HepG2 (cell line): Measurements from ENCODE around the gene TECPR1. TPM values are rescaled to one million over a fixed set of nuclear protein-coding genes. Genes with fewer than 3 reads are reported as not detected.

Experiments used
- ATAC-seq: fragments of 200-7000 bp; cut with Tn5 transposase; 3 replicates; pipeline ENCODE4 v1.9.1; 2020; ENCODE audit warnings: mild to moderate bottlenecking, moderate library complexity
- BruUV-seq: library from RNA; stranded (reverse); fragments of 400-500 nt; replicated peaks from 2 replicates; lab custom pipeline; 2021; lab: Mats Ljungman, UMichigan
- CTCF ChIA-PET: fragments of 300-600 bp; formaldehyde crosslinking; extraction: SDS; loops from one replicate; lab custom pipeline; 2021; ENCODE audit warnings: low total read pairs, inconsistent platforms, low intra/inter-chr PET ratio; lab: Yijun Ruan, JAX
- POLR2A ChIA-PET: fragments of 350-600 bp; sonication (Branson Sonifier 250); formaldehyde crosslinking; loops from one replicate; lab custom pipeline; 2020; ENCODE audit warnings: antibody characterized with exemption, inconsistent platforms; lab: Yijun Ruan, JAX
- DNase-seq: peaks from one replicate; pipeline ENCODE4 v3.0.0-alpha.2; 2015; ENCODE audit warnings: low spot score
- FAIRE-seq: peaks from 3 replicates; lab custom pipeline; 2011; peaks lifted over from hg19 to GRCh38; lab: Jason Lieb, UNC
- H2AFZ ChIP-seq: one replicate; pipeline ENCODE4 v1.6.1; 2011; ENCODE audit warnings: low read length, inconsistent platforms
- H3K27ac ChIP-seq: fragments of 300-600 bp; 3 replicates; pipeline ENCODE4 v1.8.0; 2011; ENCODE audit warnings: mixed run types, mild to moderate bottlenecking, mixed read lengths, low read length, inconsistent platforms; ENCODE audit not compliant: insufficient read depth; ENCODE audit errors: extremely low read length
- H3K27me3 ChIP-seq, 2 experiments: fragments of 200-600 bp in 1 of 2; 2 replicates in 1 of 2; 3 replicates in 1 of 2; pipeline versions ENCODE4 v1.6.0 to v1.8.0; 2011; ENCODE audit warnings: low read length in 2 of 2, mild to moderate bottlenecking in 2 of 2, moderate library complexity in 2 of 2, inconsistent platforms in 1 of 2; ENCODE audit not compliant: insufficient read depth in 2 of 2, control insufficient read depth in 1 of 2
- H3K36me3 ChIP-seq, 2 experiments: fragments of 200-600 bp in 1 of 2; replicated peaks in 1 of 2; 2 replicates in 1 of 2; 3 replicates in 1 of 2; pipeline versions ENCODE4 v1.5.1 to v1.8.0; 2011; ENCODE audit warnings: low read length in 2 of 2, inconsistent platforms in 1 of 2; ENCODE audit not compliant: insufficient read depth in 2 of 2, control insufficient read depth in 1 of 2
- H3K4me1 ChIP-seq: 2 replicates; pipeline ENCODE4 v1.5.1; 2012; ENCODE audit warnings: low read length, inconsistent platforms; ENCODE audit not compliant: insufficient read depth
- H3K4me2 ChIP-seq: 2 replicates; pipeline ENCODE4 v1.6.0; 2011; ENCODE audit warnings: low read depth, low read length, inconsistent platforms
- H3K4me3 ChIP-seq, 3 experiments: fragments of 200-600 bp in 1 of 3; sonication (generic), shearing (Covaris generic) in 1 of 3; replicated peaks in 1 of 3; 2 replicates each; pipeline ENCODE4 v1.5.1; 2011 to 2016; ENCODE audit warnings: low read length in 3 of 3, inconsistent platforms in 2 of 3, low read depth in 2 of 3, mild to moderate bottlenecking in 2 of 3, control low read depth in 1 of 3, mixed read lengths in 1 of 3; ENCODE audit not compliant: insufficient read depth in 1 of 3
- H3K79me2 ChIP-seq: one replicate; pipeline ENCODE4 v1.6.1; 2011; ENCODE audit warnings: low read length, inconsistent platforms; ENCODE audit not compliant: insufficient read depth
- H3K9ac ChIP-seq: 2 replicates; pipeline ENCODE4 v1.6.0; 2011; ENCODE audit warnings: mild to moderate bottlenecking, low read depth, low read length, inconsistent platforms; ENCODE audit not compliant: insufficient read depth
- H3K9me3 ChIP-seq: 2 replicates; pipeline ENCODE4 v1.5.1; 2012; ENCODE audit warnings: mild to moderate bottlenecking, low read length
- H4K20me1 ChIP-seq: 2 replicates; pipeline ENCODE4 v1.6.0; 2011; ENCODE audit warnings: inconsistent platforms, mild to moderate bottlenecking, low read length, moderate library complexity; ENCODE audit not compliant: insufficient read depth
- ARNT2 ChIP-seq: sonication (generic); formaldehyde crosslinking; IDR thresholded peaks from 2 replicates; pipeline ENCODE4 v1.8.0; 2022; ENCODE audit warnings: mild to moderate bottlenecking, low read depth, missing genetic modification reagents, moderate library complexity
- ATAD3A ChIP-seq: sonication (generic); formaldehyde crosslinking; IDR thresholded peaks from 2 replicates; pipeline ENCODE4 v1.4.0; 2020; ENCODE audit warnings: missing genetic modification reagents
- GABPB1 ChIP-seq: IDR thresholded peaks from 2 replicates; pipeline ENCODE4 v1.6.1; 2016; ENCODE audit warnings: mild to moderate bottlenecking, missing genetic modification reagents, moderate library complexity, missing compliant biosample characterization
- HMG20B ChIP-seq: conservative IDR thresholded peaks from 2 replicates; pipeline ENCODE4 v1.6.1; 2016; ENCODE audit warnings: missing genetic modification reagents, missing compliant biosample characterization
- KAT7 ChIP-seq: IDR thresholded peaks from 2 replicates; pipeline ENCODE4 v1.6.1; 2018; ENCODE audit warnings: borderline replicate concordance, missing compliant biosample characterization
- MED13 ChIP-seq: sonication (generic); formaldehyde crosslinking; IDR thresholded peaks from 2 replicates; pipeline ENCODE4 v1.5.0; 2020; ENCODE audit warnings: missing genetic modification reagents
- RBFOX2 ChIP-seq: fragments of 200-400 bp; formaldehyde crosslinking; IDR thresholded peaks from 2 replicates; pipeline ENCODE4 v1.6.1; 2017; ENCODE audit warnings: low read depth, mild to moderate bottlenecking, low read length
- RBM39 ChIP-seq: fragments of 200-400 bp; formaldehyde crosslinking; IDR thresholded peaks from one replicate; pipeline ENCODE4 v1.6.1; 2018; ENCODE audit warnings: antibody characterized with exemption, mild to moderate bottlenecking, low read depth, low read length; ENCODE audit not compliant: poor library complexity, severe bottlenecking
- ZNF44 ChIP-seq: sonication (generic); formaldehyde crosslinking; IDR thresholded peaks from 2 replicates; pipeline ENCODE4 v1.5.1; 2020; ENCODE audit warnings: mild to moderate bottlenecking, missing genetic modification reagents
- ZNF841 ChIP-seq: sonication (generic); formaldehyde crosslinking; IDR thresholded peaks from 2 replicates; pipeline ENCODE4 v1.8.1; 2023; ENCODE audit warnings: missing genetic modification reagents, borderline replicate concordance
- whole genome bisulfite sequencing: methylation state at CpG from one replicate; pipeline ENCODE4 v1.1.6; 2017; ENCODE audit warnings: low lambda C conversion rate; 5-methylcytosine and 5-hydroxymethylcytosine counted together
- in situ Hi-C: cut with HindIII; loops from 2 replicates; pipeline ENCODE4 v1.10.0; 2017; ENCODE audit warnings: low pct_unique_long_range_greater_than_20kb; ENCODE audit not compliant: extremely low pct_ligation_motif_present
- intact Hi-C: fragments of 100-400 bp; cut with micrococcal nuclease; formaldehyde crosslinking; loops from one replicate; pipeline ENCODE4 v1.10.0; 2022; ENCODE audit not compliant: unreplicated experiment
- polyA plus RNA-seq, 8 experiments: library from polyadenylated mRNA; depleted of rRNA in 3 of 8; stranded (reverse) in 7 of 8; unstranded in 1 of 8; fragments of >200 nt; fragmentation: Illumina TruSeq in 4 of 8; extraction: Trizol in 4 of 8; gene quantifications; 2 replicates each; pipeline versions ENCODE4 v1.2.1 to v1.2.3, GENCODE V29; 2011 to 2016; ENCODE audit warnings: low read depth in 4 of 8, missing spikeins in 1 of 8, mixed read lengths in 1 of 8; ENCODE audit not compliant: insufficient read depth in 1 of 8
- total RNA-seq, 5 experiments: library from RNA; depleted of rRNA; stranded (reverse); fragments of >200 nt; fragmentation: Illumina TruSeq; extraction: Trizol; gene quantifications; 2 replicates each; pipeline ENCODE4 v1.2.3, GENCODE V29; 2016; ENCODE audit warnings: low read depth in 1 of 5
- TF ChIP-seq, protein P1 (sequence below): sonication (generic); formaldehyde crosslinking; conservative IDR thresholded peaks from 2 replicates; pipeline ENCODE4 v1.4.0; 2020; ENCODE audit warnings: missing genetic modification reagents
- TF ChIP-seq, protein P2 (sequence below): sonication (generic); formaldehyde crosslinking; IDR thresholded peaks from 2 replicates; pipeline ENCODE4 v1.5.0; 2020; ENCODE audit warnings: missing genetic modification reagents

Gene TECPR1
- total and polyA plus RNA-seq, 2 of the 13 experiments (the other 11 are each of a cell fraction or from before 2014, with no cell fraction given): 2.3 to 6.3 TPM

DNA sequence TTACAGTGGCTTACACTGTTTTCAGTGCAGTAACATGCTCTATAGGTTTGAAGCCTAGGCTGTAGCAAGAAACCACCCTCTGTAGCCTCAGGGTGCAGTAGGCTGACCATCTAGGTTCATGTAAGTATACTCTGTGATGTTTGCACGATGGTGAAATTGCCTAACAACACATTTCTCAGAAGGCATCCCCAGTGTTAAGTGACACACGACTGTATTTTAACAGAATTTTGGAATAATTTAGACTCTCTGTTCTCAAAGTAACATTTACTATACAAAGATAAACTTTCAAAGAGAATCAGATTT is 85.4 kb downstream of the TECPR1 start:
- POLR2A ChIA-PET: no interaction called here
- H2AFZ ChIP-seq: no peak overlapping the region
- no peak for ATAC-seq

More for the DNA sequence above, 85.4 kb downstream of the TECPR1 start:
- Histone ChIP-seq H3K27me3 (no peaks in the 10 kb centered on the region), H3K36me3 (peaks cover 7 to 23% of the 10 kb centered on the region in 2 experiments; a peak in 4 of 5 replicates), H3K9me3 (no peaks in the 10 kb centered on the region), H3K4me3 (no peak overlapping the region), H4K20me1 (peaks cover 25% of the 10 kb centered on the region), H3K79me2 (no peaks in the 10 kb centered on the region), H3K27ac (no peak overlapping the region), H3K4me1 (no peaks in the 10 kb centered on the region), H3K4me2 (no peak overlapping the region), H3K9ac (no peak overlapping the region)
- CTCF ChIA-PET: interaction anchor here (0.8 to 5.4 kb wide), 3 partner anchors 60 to 148 kb away, joined by 3 to 68 read pairs (median 13); partner anchors contain the start of gene LMTK2
- FAIRE-seq: no peak
- BruUV-seq: no TSS peak
- no peak for DNase-seq
- WGBS: 73% methylated on average over 2 of the region's 2 CpGs
- intact Hi-C loops (loop anchor here (1.0 kb wide), 1 partner anchor 60 kb away; the partner anchor contains the start of gene LMTK2), in situ Hi-C loops (loop anchor here (10.0 kb wide), 1 partner anchor 62 kb away; the partner anchor contains the start of gene LMTK2)
- TF ChIP-seq RBM39 (no peak), ZNF841 (CRISPR knock-in tag) (no peak), KAT7 (no peak), GABPB1 (no peak), ZNF44 (CRISPR knock-in tag) (no peak), ARNT2 (CRISPR knock-in tag) (no peak), MED13 (CRISPR knock-in tag) (no peak), ATAD3A (CRISPR knock-in tag) (no peak), RBFOX2 (no peak), HMG20B (CRISPR knock-in tag) (no peak)
- TF ChIP-seq, protein P1, sequence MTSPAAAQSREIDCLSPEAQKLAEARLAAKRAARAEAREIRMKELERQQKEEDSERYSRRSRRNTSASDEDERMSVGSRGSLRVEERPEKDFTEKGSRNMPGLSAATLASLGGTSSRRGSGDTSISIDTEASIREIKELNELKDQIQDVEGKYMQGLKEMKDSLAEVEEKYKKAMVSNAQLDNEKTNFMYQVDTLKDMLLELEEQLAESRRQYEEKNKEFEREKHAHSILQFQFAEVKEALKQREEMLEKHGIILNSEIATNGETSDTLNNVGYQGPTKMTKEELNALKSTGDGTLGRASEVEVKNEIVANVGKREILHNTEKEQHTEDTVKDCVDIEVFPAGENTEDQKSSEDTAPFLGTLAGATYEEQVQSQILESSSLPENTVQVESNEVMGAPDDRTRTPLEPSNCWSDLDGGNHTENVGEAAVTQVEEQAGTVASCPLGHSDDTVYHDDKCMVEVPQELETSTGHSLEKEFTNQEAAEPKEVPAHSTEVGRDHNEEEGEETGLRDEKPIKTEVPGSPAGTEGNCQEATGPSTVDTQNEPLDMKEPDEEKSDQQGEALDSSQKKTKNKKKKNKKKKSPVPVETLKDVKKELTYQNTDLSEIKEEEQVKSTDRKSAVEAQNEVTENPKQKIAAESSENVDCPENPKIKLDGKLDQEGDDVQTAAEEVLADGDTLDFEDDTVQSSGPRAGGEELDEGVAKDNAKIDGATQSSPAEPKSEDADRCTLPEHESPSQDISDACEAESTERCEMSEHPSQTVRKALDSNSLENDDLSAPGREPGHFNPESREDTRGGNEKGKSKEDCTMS (CRISPR knock-in tag): no peak
- TF ChIP-seq, protein P2, sequence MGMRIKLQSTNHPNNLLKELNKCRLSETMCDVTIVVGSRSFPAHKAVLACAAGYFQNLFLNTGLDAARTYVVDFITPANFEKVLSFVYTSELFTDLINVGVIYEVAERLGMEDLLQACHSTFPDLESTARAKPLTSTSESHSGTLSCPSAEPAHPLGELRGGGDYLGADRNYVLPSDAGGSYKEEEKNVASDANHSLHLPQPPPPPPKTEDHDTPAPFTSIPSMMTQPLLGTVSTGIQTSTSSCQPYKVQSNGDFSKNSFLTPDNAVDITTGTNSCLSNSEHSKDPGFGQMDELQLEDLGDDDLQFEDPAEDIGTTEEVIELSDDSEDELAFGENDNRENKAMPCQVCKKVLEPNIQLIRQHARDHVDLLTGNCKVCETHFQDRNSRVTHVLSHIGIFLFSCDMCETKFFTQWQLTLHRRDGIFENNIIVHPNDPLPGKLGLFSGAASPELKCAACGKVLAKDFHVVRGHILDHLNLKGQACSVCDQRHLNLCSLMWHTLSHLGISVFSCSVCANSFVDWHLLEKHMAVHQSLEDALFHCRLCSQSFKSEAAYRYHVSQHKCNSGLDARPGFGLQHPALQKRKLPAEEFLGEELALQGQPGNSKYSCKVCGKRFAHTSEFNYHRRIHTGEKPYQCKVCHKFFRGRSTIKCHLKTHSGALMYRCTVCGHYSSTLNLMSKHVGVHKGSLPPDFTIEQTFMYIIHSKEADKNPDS (CRISPR knock-in tag): no peak
